DND-41 (cell line): ENCODE measurements around the gene HTATSF1.
A peak's percentile ranks its signal among the peaks of the same experiment; 100 is the strongest.

Experiments
- ATAC-seq: fragments of 200-7000 bp; cut with Tn5 transposase; 3 replicates; pipeline ENCODE4 v1.9.1; 2021; ENCODE audit warnings: low read depth; ENCODE audit not compliant: insufficient read depth
- DNase-seq: peaks from one replicate; pipeline ENCODE4 v3.0.0-alpha.2; 2020
- H2AFZ ChIP-seq: 2 replicates; pipeline ENCODE4 v1.6.0; 2012; ENCODE audit warnings: low read depth, low read length
- H3K27ac ChIP-seq: 2 replicates; pipeline ENCODE4 v1.5.1; 2012; ENCODE audit warnings: low read length, inconsistent platforms
- H3K27me3 ChIP-seq: fragments of 200-600 bp; sonication (generic); 2 replicates; pipeline ENCODE4 v1.6.0; 2012; ENCODE audit warnings: low read length, mild to moderate bottlenecking, inconsistent platforms; ENCODE audit not compliant: insufficient read depth, poor library complexity
- H3K36me3 ChIP-seq: 2 replicates; pipeline ENCODE4 v1.5.1; 2012; ENCODE audit warnings: low read length, inconsistent platforms; ENCODE audit not compliant: insufficient read depth
- H3K4me1 ChIP-seq: 2 replicates; pipeline ENCODE4 v1.5.1; 2012; ENCODE audit warnings: mild to moderate bottlenecking, low read length; ENCODE audit not compliant: insufficient read depth
- H3K4me2 ChIP-seq: 2 replicates; pipeline ENCODE4 v1.6.0; 2012; ENCODE audit warnings: mild to moderate bottlenecking, moderate library complexity, low read length, inconsistent platforms; ENCODE audit not compliant: insufficient read depth
- H3K4me3 ChIP-seq, 2 experiments: fragments of 200-600 bp in 1 of 2; shearing (Covaris generic) in 1 of 2; 2 replicates each; pipeline ENCODE4 v1.5.1; 2012 to 2016; ENCODE audit warnings: inconsistent platforms in 2 of 2, low read length in 2 of 2, mild to moderate bottlenecking in 2 of 2, low read depth in 1 of 2, moderate library complexity in 1 of 2
- H3K79me2 ChIP-seq: 2 replicates; pipeline ENCODE4 v1.6.0; 2012; ENCODE audit warnings: low read length, inconsistent platforms; ENCODE audit not compliant: insufficient read depth
- H3K9ac ChIP-seq: 2 replicates; pipeline ENCODE4 v1.6.0; 2012; ENCODE audit warnings: low read depth, mild to moderate bottlenecking, inconsistent platforms, low read length, moderate library complexity
- H3K9me3 ChIP-seq: 2 replicates; pipeline ENCODE4 v1.5.1; 2012; ENCODE audit warnings: low read length, moderate library complexity, mild to moderate bottlenecking, inconsistent platforms; ENCODE audit not compliant: insufficient read depth, severe bottlenecking
- H4K20me1 ChIP-seq: 2 replicates; pipeline ENCODE4 v1.6.0; 2012; ENCODE audit warnings: low read length; ENCODE audit not compliant: insufficient read depth
- CTCF ChIP-seq: IDR thresholded peaks from 2 replicates; pipeline ENCODE4 v1.5.1; 2012; ENCODE audit warnings: borderline replicate concordance, low read length, moderate library complexity, mild to moderate bottlenecking; ENCODE audit not compliant: poor library complexity, severe bottlenecking; ENCODE audit errors: extremely low read depth
- EZH2 ChIP-seq: IDR thresholded peaks from 3 replicates; pipeline ENCODE4 v1.6.1; 2012; ENCODE audit warnings: borderline replicate concordance, low read depth, mild to moderate bottlenecking, moderate library complexity, low read length, inconsistent platforms; ENCODE audit not compliant: severe bottlenecking

The HTATSF1 gene

GRCh38 chrX:136488706-136489105 is 8.7 kb upstream of the HTATSF1 start:
- DNase-seq = no peak
- H3K9ac ChIP-seq = no peak overlapping the region
- no peak overlapping the region for H3K27ac ChIP-seq
- H3K4me1 ChIP-seq = no peaks in the 10 kb centered on the region
- H3K4me3 ChIP-seq = no peak overlapping the region
- H2AFZ ChIP-seq = no peak overlapping the region
- no peak overlapping the region for H3K4me2 ChIP-seq
- H3K9me3 ChIP-seq = no peaks in the 10 kb centered on the region
- H4K20me1 ChIP-seq = no peaks in the 10 kb centered on the region
- no peaks in the 10 kb centered on the region for H3K36me3 ChIP-seq
- ATAC-seq = no peak
- TF ChIP-seq EZH2 (no peak), CTCF (no peak)
- H3K79me2 ChIP-seq = no peaks in the 10 kb centered on the region
- H3K27me3 ChIP-seq = no peaks in the 10 kb centered on the region

GRCh38 chrX:136491832-136492231 is 5.6 kb upstream of the HTATSF1 start:
- ATAC-seq = no peak
- DNase-seq = no peak
- Histone ChIP-seq H4K20me1 (no peaks in the 10 kb centered on the region), H3K4me2 (no peak overlapping the region), H3K36me3 (no peaks in the 10 kb centered on the region), H3K4me1 (peaks cover 12% of the 10 kb centered on the region), H3K27ac (no peak overlapping the region), H3K27me3 (no peaks in the 10 kb centered on the region), H3K79me2 (no peaks in the 10 kb centered on the region), H2AFZ (no peak overlapping the region), H3K4me3 (no peak overlapping the region), H3K9ac (no peak overlapping the region), H3K9me3 (no peaks in the 10 kb centered on the region)
- no peak for TF ChIP-seq EZH2
- TF ChIP-seq CTCF = no peak

- no peak overlapping the region for H3K9ac ChIP-seq
- no peak overlapping the region for H3K27ac ChIP-seq
- no peaks in the 10 kb centered on the region for H3K9me3 ChIP-seq
- H3K36me3 ChIP-seq = no peaks in the 10 kb centered on the region
- peaks cover 12% of the 10 kb centered on the region for H3K4me1 ChIP-seq
- H4K20me1 ChIP-seq = no peaks in the 10 kb centered on the region
- TF ChIP-seq EZH2 (no peak), CTCF (no peak)
- H3K4me2 ChIP-seq = no peak overlapping the region
- peaks cover 6% of the 10 kb centered on the region for H3K79me2 ChIP-seq
- H3K27me3 ChIP-seq = no peaks in the 10 kb centered on the region
- H2AFZ ChIP-seq = no peak overlapping the region
- DNase-seq (no peak), ATAC-seq (no peak)
- H3K4me3 ChIP-seq = no peak overlapping the region
These were observed 4.4 kb upstream of the HTATSF1 start for GRCh38 chrX:136493011-136493410.

- no peak overlapping the region for H3K27ac ChIP-seq
- peaks cover 3% of the 10 kb centered on the region; the same call in 1 of the 2 replicates for H3K36me3 ChIP-seq
- no peak overlapping the region for H3K4me2 ChIP-seq
- H3K27me3 ChIP-seq = no peaks in the 10 kb centered on the region
- peaks cover 23% of the 10 kb centered on the region for H3K79me2 ChIP-seq
- peaks cover 29% of the 10 kb centered on the region for H3K4me1 ChIP-seq
- H3K4me3 ChIP-seq = no peak overlapping the region
- H4K20me1 ChIP-seq = no peaks in the 10 kb centered on the region
- no peak for TF ChIP-seq EZH2
- TF ChIP-seq CTCF = no peak
- ATAC-seq = no peak
- no peak for DNase-seq
- H3K9me3 ChIP-seq = no peaks in the 10 kb centered on the region
- peak overlapping the region; percentile 55 for H2AFZ ChIP-seq
- H3K9ac ChIP-seq = no peak overlapping the region
These were observed 2.3 kb upstream of the HTATSF1 start for GRCh38 chrX:136495043-136495442.
